Measurements from ENCODE around the gene ZNF524.

DNA sequence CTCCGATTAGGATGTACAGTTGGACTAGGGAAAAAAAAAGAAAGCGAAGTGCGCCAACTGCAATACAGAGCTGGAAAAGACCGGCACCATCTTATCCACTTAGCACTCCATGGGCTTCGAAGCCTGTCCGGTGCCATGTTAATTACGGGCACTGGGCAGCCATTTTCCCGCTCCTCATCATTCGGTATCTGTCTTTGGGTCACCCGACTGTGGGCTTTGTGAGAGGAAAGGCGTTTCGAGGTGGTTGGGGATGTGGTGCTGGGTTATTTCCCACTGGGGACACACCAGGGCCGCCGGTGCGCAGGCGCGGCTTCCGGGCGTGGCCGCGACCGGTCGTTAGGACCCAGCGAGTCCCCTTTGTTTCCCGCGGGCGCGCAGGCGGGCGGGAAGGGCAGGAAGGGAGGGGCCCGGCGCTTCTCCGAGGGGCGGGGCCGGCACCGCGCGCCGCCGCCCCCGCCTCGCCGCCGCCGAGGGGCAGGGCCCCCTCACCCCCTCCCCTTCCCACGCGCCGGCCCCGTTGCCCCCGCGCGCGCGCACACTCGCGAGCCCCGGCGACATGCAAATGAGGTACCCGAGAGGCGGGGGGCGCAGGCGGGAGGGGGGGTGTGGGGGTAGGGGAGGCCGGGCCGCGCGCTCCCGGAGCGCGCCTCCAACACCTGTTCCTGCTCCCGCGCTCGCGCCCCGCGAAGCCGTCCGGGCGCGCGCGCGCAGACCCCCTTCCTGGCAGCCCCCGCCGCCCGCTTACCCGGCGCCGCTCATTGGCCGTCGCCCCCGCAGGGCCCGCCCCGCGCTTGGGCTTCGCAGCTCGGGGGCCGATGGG is at the start of gene ZNF524:
- TF ChIP-seq, protein P1, sequence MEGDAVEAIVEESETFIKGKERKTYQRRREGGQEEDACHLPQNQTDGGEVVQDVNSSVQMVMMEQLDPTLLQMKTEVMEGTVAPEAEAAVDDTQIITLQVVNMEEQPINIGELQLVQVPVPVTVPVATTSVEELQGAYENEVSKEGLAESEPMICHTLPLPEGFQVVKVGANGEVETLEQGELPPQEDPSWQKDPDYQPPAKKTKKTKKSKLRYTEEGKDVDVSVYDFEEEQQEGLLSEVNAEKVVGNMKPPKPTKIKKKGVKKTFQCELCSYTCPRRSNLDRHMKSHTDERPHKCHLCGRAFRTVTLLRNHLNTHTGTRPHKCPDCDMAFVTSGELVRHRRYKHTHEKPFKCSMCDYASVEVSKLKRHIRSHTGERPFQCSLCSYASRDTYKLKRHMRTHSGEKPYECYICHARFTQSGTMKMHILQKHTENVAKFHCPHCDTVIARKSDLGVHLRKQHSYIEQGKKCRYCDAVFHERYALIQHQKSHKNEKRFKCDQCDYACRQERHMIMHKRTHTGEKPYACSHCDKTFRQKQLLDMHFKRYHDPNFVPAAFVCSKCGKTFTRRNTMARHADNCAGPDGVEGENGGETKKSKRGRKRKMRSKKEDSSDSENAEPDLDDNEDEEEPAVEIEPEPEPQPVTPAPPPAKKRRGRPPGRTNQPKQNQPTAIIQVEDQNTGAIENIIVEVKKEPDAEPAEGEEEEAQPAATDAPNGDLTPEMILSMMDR (IDR thresholded peaks at IDR 0.05; ENCODE audit: low read depth, low read length, poor library complexity, severe bottlenecking), result no peak
- no peak for TF ChIP-seq EZH2phosphoT487 (IDR thresholded peaks at IDR 0.05; ENCODE audit: borderline replicate concordance, low read length)
